Gastrocnemius medialis (tissue), 4 donors: ENCODE data around the gene TNFAIP8L1.

Experiments
- POLR2A ChIP-seq, 2 donors: fragments of 450-650 bp; IDR thresholded peaks; one replicate each; pipeline ENCODE4 v1.6.1; 2017; ENCODE audit warnings: antibody characterized with exemption in 2 of 2, mild to moderate bottlenecking in 2 of 2, moderate library complexity in 2 of 2
- TF ChIP-seq, protein P1 (sequence below), 5 experiments: fragments of 450-650 bp in 3 of 5; fragments of 200-600 bp in 2 of 5; sonication (generic) in 2 of 5; IDR thresholded peaks in 4 of 5; conservative IDR thresholded peaks in 1 of 5; 1 replicate in 4 of 5; 2 replicates in 1 of 5; pipeline ENCODE4 v1.5.1; 2016 to 2019; ENCODE audit warnings: antibody characterized with exemption in 5 of 5, mild to moderate bottlenecking in 3 of 5, moderate library complexity in 3 of 5

GRCh38 chr19:4613254-4613751 lies 26.0 kb upstream of the TNFAIP8L1 start:
- TF ChIP-seq, protein P1, sequence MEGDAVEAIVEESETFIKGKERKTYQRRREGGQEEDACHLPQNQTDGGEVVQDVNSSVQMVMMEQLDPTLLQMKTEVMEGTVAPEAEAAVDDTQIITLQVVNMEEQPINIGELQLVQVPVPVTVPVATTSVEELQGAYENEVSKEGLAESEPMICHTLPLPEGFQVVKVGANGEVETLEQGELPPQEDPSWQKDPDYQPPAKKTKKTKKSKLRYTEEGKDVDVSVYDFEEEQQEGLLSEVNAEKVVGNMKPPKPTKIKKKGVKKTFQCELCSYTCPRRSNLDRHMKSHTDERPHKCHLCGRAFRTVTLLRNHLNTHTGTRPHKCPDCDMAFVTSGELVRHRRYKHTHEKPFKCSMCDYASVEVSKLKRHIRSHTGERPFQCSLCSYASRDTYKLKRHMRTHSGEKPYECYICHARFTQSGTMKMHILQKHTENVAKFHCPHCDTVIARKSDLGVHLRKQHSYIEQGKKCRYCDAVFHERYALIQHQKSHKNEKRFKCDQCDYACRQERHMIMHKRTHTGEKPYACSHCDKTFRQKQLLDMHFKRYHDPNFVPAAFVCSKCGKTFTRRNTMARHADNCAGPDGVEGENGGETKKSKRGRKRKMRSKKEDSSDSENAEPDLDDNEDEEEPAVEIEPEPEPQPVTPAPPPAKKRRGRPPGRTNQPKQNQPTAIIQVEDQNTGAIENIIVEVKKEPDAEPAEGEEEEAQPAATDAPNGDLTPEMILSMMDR (IDR thresholded peaks at IDR 0.05 in 4 of 5, conservative IDR thresholded peaks at IDR 0.05 in 1 of 5): no peak
- no peak for TF ChIP-seq POLR2A (IDR thresholded peaks at IDR 0.05)
